Keratinocyte (primary cell): ENCODE measurements around the gene KCNH8. TPM values are rescaled to one million over a fixed set of nuclear protein-coding genes. Genes with fewer than 3 reads are reported as not detected.

Experiments used
- DNase-seq: peaks from one replicate; pipeline ENCODE4 v3.0.0-alpha.2; 2011; ENCODE audit warnings: low read depth, missing footprints, low spot score
- FAIRE-seq: peaks from 2 replicates; lab custom pipeline; 2011; peaks lifted over from hg19 to GRCh38; lab: Jason Lieb, UNC
- H2AFZ ChIP-seq: 2 replicates; pipeline ENCODE4 v1.6.0; 2012; ENCODE audit warnings: low read length, control low read depth, inconsistent platforms; ENCODE audit not compliant: control insufficient read depth
- H3K27ac ChIP-seq: 2 replicates; pipeline ENCODE4 v1.5.1; 2011; ENCODE audit warnings: low read length; ENCODE audit not compliant: control insufficient read depth, insufficient read depth
- H3K27me3 ChIP-seq: 3 replicates; pipeline ENCODE4 v1.6.0; 2011; ENCODE audit warnings: low read length; ENCODE audit not compliant: control insufficient read depth, insufficient read depth; ENCODE audit errors: extremely low read depth
- H3K36me3 ChIP-seq, 2 experiments: 2 replicates in 1 of 2; 3 replicates in 1 of 2; pipeline ENCODE4 v1.5.1; 2011; ENCODE audit warnings: low read length in 2 of 2, mild to moderate bottlenecking in 1 of 2; ENCODE audit not compliant: control insufficient read depth in 2 of 2, insufficient read depth in 2 of 2; ENCODE audit errors: extremely low read depth in 1 of 2
- H3K4me1 ChIP-seq: 3 replicates; pipeline ENCODE4 v1.5.1; 2011; ENCODE audit warnings: low read length; ENCODE audit not compliant: control insufficient read depth, insufficient read depth; ENCODE audit errors: extremely low read depth
- H3K4me2 ChIP-seq: 3 replicates; pipeline ENCODE4 v1.6.0; 2011; ENCODE audit warnings: low read depth, low read length; ENCODE audit not compliant: control insufficient read depth, insufficient read depth; ENCODE audit errors: extremely low read depth
- H3K4me3 ChIP-seq, 3 experiments: fragments of 200-600 bp in 1 of 3; sonication (generic) in 1 of 3; 2 replicates in 2 of 3; 3 replicates in 1 of 3; pipeline ENCODE4 v1.5.1; 2011 to 2016; ENCODE audit warnings: low read length in 3 of 3, mild to moderate bottlenecking in 3 of 3, control low read depth in 2 of 3, inconsistent platforms in 1 of 3, low read depth in 1 of 3, mixed read lengths in 1 of 3, mixed run types in 1 of 3, moderate library complexity in 1 of 3; ENCODE audit not compliant: control insufficient read depth in 2 of 3, insufficient read depth in 2 of 3; ENCODE audit errors: extremely low read depth in 1 of 3
- H3K79me2 ChIP-seq: 2 replicates; pipeline ENCODE4 v1.6.0; 2012; ENCODE audit warnings: low read length; ENCODE audit not compliant: control insufficient read depth, insufficient read depth
- H3K9ac ChIP-seq: 3 replicates; pipeline ENCODE4 v1.6.0; 2011; ENCODE audit warnings: low read length; ENCODE audit not compliant: control insufficient read depth, insufficient read depth; ENCODE audit errors: extremely low read depth
- H3K9me1 ChIP-seq: 3 replicates; pipeline ENCODE4 v1.6.0; 2011; ENCODE audit warnings: low read length; ENCODE audit not compliant: control insufficient read depth, insufficient read depth; ENCODE audit errors: extremely low read depth
- H3K9me3 ChIP-seq: 2 replicates; pipeline ENCODE4 v1.5.1; 2012; ENCODE audit warnings: low read depth, low read length; ENCODE audit not compliant: control insufficient read depth
- H4K20me1 ChIP-seq: 3 replicates; pipeline ENCODE4 v1.6.0; 2011; ENCODE audit warnings: low read length; ENCODE audit not compliant: control insufficient read depth, insufficient read depth; ENCODE audit errors: extremely low read depth
- EZH2 ChIP-seq: IDR thresholded peaks from one replicate; pipeline ENCODE4 v1.6.1; 2012; ENCODE audit warnings: inconsistent platforms, mild to moderate bottlenecking, low read length, moderate library complexity
- dilution Hi-C: fragments of 300-500 bp; cut with MboI; formaldehyde crosslinking; loops from one replicate; pipeline ENCODE4 v1.7.0; 2020; ENCODE audit warnings: low sequenced_read_pairs; ENCODE audit not compliant: extremely low pct_ligation_motif_present
- polyA plus RNA-seq, 5 experiments: library from polyadenylated mRNA; depleted of rRNA in 3 of 5; stranded (reverse) in 3 of 5; stranded (forward) in 1 of 5; unstranded in 1 of 5; fragments of >200 nt; gene quantifications; 1 replicate in 1 of 5; 2 replicates in 3 of 5; 3 replicates in 1 of 5; pipeline versions ENCODE4 v1.2.1 to v1.2.3, GENCODE V29; 2011 to 2012; ENCODE audit warnings: missing spikeins in 2 of 5, low read depth in 1 of 5, low replicate concordance in 1 of 5
- TF ChIP-seq, protein P1 (sequence below), 3 experiments: IDR thresholded peaks in 1 of 3; conservative IDR thresholded peaks in 1 of 3; optimal IDR thresholded peaks in 1 of 3; 2 replicates in 2 of 3; 3 replicates in 1 of 3; pipeline versions ENCODE3 to v1.5.1; 2011; ENCODE audit warnings: low read length in 3 of 3, mild to moderate bottlenecking in 3 of 3, moderate library complexity in 2 of 3, control low read depth in 1 of 3, inconsistent platforms in 1 of 3; ENCODE audit not compliant: insufficient read depth in 2 of 3; ENCODE audit errors: extremely low read depth in 1 of 3

KCNH8 gene
- polyA plus RNA-seq, 1 donor (not counting 4 experiments of a cell fraction or from before 2014, with no cell fraction given): not detected

DNA sequence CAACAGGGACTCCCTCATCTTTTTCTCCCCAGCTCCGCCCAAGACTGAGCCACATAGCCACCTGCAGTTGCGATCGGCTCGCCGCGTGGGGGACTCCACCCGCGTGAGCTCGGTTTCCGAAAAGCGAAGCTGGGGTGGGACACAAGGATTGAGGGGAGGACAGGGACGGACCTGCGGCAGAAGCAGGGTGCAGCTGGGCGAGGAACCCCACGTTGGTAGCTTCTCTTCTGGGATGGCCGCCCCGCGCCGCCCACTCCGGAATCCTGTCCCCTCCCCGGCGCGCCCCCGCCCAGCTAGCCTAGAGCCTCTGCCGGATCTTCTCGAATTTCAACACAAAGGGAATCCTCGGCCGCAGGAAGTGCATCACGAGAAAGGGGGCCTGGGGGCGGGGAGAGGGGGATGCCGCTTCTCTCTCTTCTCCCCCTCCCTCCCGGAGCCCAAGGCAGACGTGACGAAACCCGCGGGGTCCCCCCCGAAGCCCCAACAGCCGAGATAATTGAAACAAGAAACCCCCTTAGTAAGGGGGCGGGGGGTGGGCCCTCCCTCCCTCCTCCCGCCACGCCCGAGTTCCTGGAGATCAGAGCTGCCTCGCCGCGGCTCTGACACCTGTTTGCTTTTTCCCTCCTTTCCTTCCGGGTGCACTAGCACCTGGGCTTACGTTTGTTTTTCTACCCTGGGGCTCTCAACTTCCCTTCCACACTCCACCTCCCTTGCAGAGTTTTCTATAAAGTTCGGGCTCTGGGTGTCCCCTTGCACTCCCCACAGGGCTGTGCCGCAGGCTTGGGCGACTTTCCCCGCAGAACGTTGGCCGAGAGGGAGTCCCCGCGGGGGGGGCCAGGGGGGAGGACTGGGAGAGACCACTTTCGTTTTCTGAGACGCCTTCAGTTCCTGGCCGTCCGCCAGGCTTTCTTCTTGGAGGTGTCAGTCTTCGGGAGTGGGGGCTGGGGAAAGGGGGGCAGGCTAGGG lies 1.3 kb upstream of the KCNH8 start:
- H4K20me1 ChIP-seq: no peaks in the 10 kb centered on the region
- H3K36me3 ChIP-seq: no peaks in the 10 kb centered on the region
- FAIRE-seq: no peak
- H3K79me2 ChIP-seq: no peaks in the 10 kb centered on the region
- H3K4me1 ChIP-seq: no peaks in the 10 kb centered on the region
- peak overlapping the region; percentile 26 for H2AFZ ChIP-seq
- H3K4me2 ChIP-seq: peak overlapping the region; percentile 69
- DNase-seq: no peak
- no peaks in the 10 kb centered on the region for H3K9me1 ChIP-seq
- H3K27me3 ChIP-seq: peaks cover 26% of the 10 kb centered on the region
- no peaks in the 10 kb centered on the region for H3K9me3 ChIP-seq
- dilution Hi-C loops: no loop called here
- no peak for TF ChIP-seq EZH2
- TF ChIP-seq, protein P1, sequence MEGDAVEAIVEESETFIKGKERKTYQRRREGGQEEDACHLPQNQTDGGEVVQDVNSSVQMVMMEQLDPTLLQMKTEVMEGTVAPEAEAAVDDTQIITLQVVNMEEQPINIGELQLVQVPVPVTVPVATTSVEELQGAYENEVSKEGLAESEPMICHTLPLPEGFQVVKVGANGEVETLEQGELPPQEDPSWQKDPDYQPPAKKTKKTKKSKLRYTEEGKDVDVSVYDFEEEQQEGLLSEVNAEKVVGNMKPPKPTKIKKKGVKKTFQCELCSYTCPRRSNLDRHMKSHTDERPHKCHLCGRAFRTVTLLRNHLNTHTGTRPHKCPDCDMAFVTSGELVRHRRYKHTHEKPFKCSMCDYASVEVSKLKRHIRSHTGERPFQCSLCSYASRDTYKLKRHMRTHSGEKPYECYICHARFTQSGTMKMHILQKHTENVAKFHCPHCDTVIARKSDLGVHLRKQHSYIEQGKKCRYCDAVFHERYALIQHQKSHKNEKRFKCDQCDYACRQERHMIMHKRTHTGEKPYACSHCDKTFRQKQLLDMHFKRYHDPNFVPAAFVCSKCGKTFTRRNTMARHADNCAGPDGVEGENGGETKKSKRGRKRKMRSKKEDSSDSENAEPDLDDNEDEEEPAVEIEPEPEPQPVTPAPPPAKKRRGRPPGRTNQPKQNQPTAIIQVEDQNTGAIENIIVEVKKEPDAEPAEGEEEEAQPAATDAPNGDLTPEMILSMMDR (optimal IDR thresholded peaks at IDR 0.05 in 1 of 3, IDR thresholded peaks at IDR 0.05 in 1 of 3, conservative IDR thresholded peaks at IDR 0.05 in 1 of 3; ENCODE audit: extremely low read depth in 1 of 3, insufficient read depth in 2 of 3, low read length in 3 of 3): peak; percentile 10 to 22 (median 14)
- H3K9ac ChIP-seq: no peak overlapping the region
- H3K27ac ChIP-seq: no peak overlapping the region
- peak overlapping the region; percentile 14 to 59 (median 49) for H3K4me3 ChIP-seq

DNA sequence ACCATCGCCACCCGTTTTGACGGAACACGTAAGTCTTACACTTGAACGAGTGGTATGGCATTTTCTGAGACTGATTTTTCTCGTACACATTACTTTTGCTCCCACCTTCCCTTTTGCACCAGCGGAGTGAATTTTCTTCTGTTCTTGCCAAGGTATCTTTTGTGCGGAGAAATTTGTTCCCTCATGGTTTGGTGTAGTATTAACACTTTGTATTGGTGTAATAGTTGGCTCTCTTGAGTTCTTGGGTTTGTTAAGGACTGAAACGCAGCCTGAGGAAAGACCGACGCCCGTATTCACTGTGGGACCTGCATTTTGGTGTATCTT lies 420 bp downstream of the KCNH8 start:
- Histone ChIP-seq H2AFZ (no peak overlapping the region), H3K4me2 (no peak overlapping the region)
- dilution Hi-C loops: no loop called here

More for the DNA sequence above, 420 bp downstream of the KCNH8 start:
- peaks cover 26% of the 10 kb centered on the region for H3K27me3 ChIP-seq
- H3K9me3 ChIP-seq: no peaks in the 10 kb centered on the region
- TF ChIP-seq, protein P1 (optimal IDR thresholded peaks at IDR 0.05 in 1 of 3, IDR thresholded peaks at IDR 0.05 in 1 of 3, conservative IDR thresholded peaks at IDR 0.05 in 1 of 3; ENCODE audit: extremely low read depth in 1 of 3, insufficient read depth in 2 of 3, low read length in 3 of 3): no peak
- TF ChIP-seq EZH2: peak; percentile 93
- DNase-seq (no peak), FAIRE-seq (no peak)
- no peaks in the 10 kb centered on the region for H3K79me2 ChIP-seq
- no peaks in the 10 kb centered on the region for H3K4me1 ChIP-seq
- H3K9ac ChIP-seq: no peak overlapping the region
- no peak overlapping the region for H3K27ac ChIP-seq
- H3K9me1 ChIP-seq: no peaks in the 10 kb centered on the region
- H3K36me3 ChIP-seq: no peaks in the 10 kb centered on the region
- no peak overlapping the region for H3K4me3 ChIP-seq
- no peaks in the 10 kb centered on the region for H4K20me1 ChIP-seq
